Brain pericyte (primary cell): ENCODE data around the gene PROSER2.
"Not testable (repeated sequence)": the region's sequence is repeated elsewhere in the genome, so short reads cannot be mapped to it uniquely, and the experiment has no call there.

Experiments
- DNase-seq: peaks from one replicate; pipeline ENCODE4 v3.0.0-alpha.2; 2012; ENCODE audit warnings: low read depth, low spot score

The PROSER2 gene

GRCh38 chr10:11884706-11885423 is 61.7 kb downstream of the PROSER2 start:
- DNase-seq = no peak

- DNase-seq = no peak
These were observed 62.4 kb downstream of the PROSER2 start for GRCh38 chr10:11885437-11886137.

- no peak for DNase-seq
These were observed 63.0 kb downstream of the PROSER2 start for GRCh38 chr10:11886138-11886474.

GRCh38 chr10:11886851-11887250 is 63.7 kb downstream of the PROSER2 start:
- no peak for DNase-seq

- DNase-seq = no peak
These were observed 64.4 kb downstream of the PROSER2 start for GRCh38 chr10:11887381-11888227.

- DNase-seq = not testable (repeated sequence)
These were observed 66.1 kb downstream of the PROSER2 start for GRCh38 chr10:11889263-11889662.

- no peak for DNase-seq
These were observed 68.8 kb downstream of the PROSER2 start for GRCh38 chr10:11891776-11892486.

GRCh38 chr10:11893749-11894278 is 70.7 kb downstream of the PROSER2 start:
- no peak for DNase-seq

- no peak for DNase-seq
These were observed 71.4 kb downstream of the PROSER2 start for GRCh38 chr10:11894381-11895107.

GRCh38 chr10:11895108-11895466 is 71.9 kb downstream of the PROSER2 start:
- DNase-seq = no peak

GRCh38 chr10:11895598-11895997 is 72.4 kb downstream of the PROSER2 start:
- DNase-seq = no peak

GRCh38 chr10:11896549-11897200 is 73.5 kb downstream of the PROSER2 start:
- DNase-seq = no peak

GRCh38 chr10:11898033-11898371 is 74.8 kb downstream of the PROSER2 start:
- DNase-seq = no peak

- no peak for DNase-seq
These were observed 75.4 kb downstream of the PROSER2 start for GRCh38 chr10:11898372-11899066.

GRCh38 chr10:11899067-11899876 is 76.1 kb downstream of the PROSER2 start:
- no peak for DNase-seq

- DNase-seq = no peak
These were observed 77.8 kb downstream of the PROSER2 start for GRCh38 chr10:11901036-11901301.

- no peak for DNase-seq
These were observed 78.3 kb downstream of the PROSER2 start for GRCh38 chr10:11901454-11901832.

GRCh38 chr10:11901833-11902475 is 78.8 kb downstream of the PROSER2 start:
- DNase-seq = no peak

- no peak for DNase-seq
These were observed 79.5 kb downstream of the PROSER2 start for GRCh38 chr10:11902646-11903045.
